HG02642 (cell line): ENCODE results near the gene CPZ.
"Not testable (repeated sequence)": the region's sequence is repeated elsewhere in the genome, so short reads cannot be mapped to it uniquely, and the experiment has no call there.

Source experiments
- ATAC-seq: cut with Tn5 transposase; IDR thresholded peaks from one replicate; pipeline ENCODE4 v1.9.1; 2021; ENCODE audit warnings: mild to moderate bottlenecking; ENCODE audit not compliant: unreplicated experiment, poor library complexity

The CPZ gene

GRCh38 chr4:8556341-8557150 lies 36.0 kb upstream of the CPZ start:
- ATAC-seq = no peak

GRCh38 chr4:8557151-8558076 lies 35.2 kb upstream of the CPZ start:
- ATAC-seq = no peak

GRCh38 chr4:8558080-8558960 lies 34.2 kb upstream of the CPZ start:
- ATAC-seq = no peak

- ATAC-seq = no peak
Observed at GRCh38 chr4:8559011-8559410, 33.6 kb upstream of the CPZ start.

- no peak for ATAC-seq
Observed at GRCh38 chr4:8559524-8560264, 32.9 kb upstream of the CPZ start.

GRCh38 chr4:8560265-8561047 lies 32.1 kb upstream of the CPZ start:
- ATAC-seq = no peak

GRCh38 chr4:8564595-8564994 lies 28.0 kb upstream of the CPZ start:
- ATAC-seq = no peak

- no peak for ATAC-seq
Observed at GRCh38 chr4:8568068-8568668, 24.4 kb upstream of the CPZ start.

GRCh38 chr4:8570201-8570600 lies 22.4 kb upstream of the CPZ start:
- no peak for ATAC-seq

GRCh38 chr4:8571702-8572685 lies 20.6 kb upstream of the CPZ start:
- ATAC-seq = no peak

- no peak for ATAC-seq
Observed at GRCh38 chr4:8573266-8573665, 19.3 kb upstream of the CPZ start.

- no peak for ATAC-seq
Observed at GRCh38 chr4:8574796-8575370, 17.7 kb upstream of the CPZ start.

- ATAC-seq = no peak
Observed at GRCh38 chr4:8575457-8575856, 17.1 kb upstream of the CPZ start.

- ATAC-seq = not testable (repeated sequence)
Observed at GRCh38 chr4:8576591-8576990, 16.0 kb upstream of the CPZ start.

- no peak for ATAC-seq
Observed at GRCh38 chr4:8577046-8577445, 15.5 kb upstream of the CPZ start.

GRCh38 chr4:8577972-8578371 lies 14.6 kb upstream of the CPZ start:
- no peak for ATAC-seq

- ATAC-seq = no peak
Observed at GRCh38 chr4:8578717-8579116, 13.8 kb upstream of the CPZ start.
